Spleen (tissue), 11 donors: ENCODE measurements around the gene SPATA6. TPM values are rescaled to one million over a fixed set of nuclear protein-coding genes. Genes with fewer than 3 reads are reported as not detected.
"Not testable (repeated sequence)": the region's sequence is repeated elsewhere in the genome, so short reads cannot be mapped to it uniquely, and the experiment has no call there.

Experiments
- DNase-seq: peaks from one replicate; pipeline ENCODE4 v3.0.0-alpha.2; 2020
- H3K27ac ChIP-seq, 8 donors: fragments of 200-600 bp; sonication (generic) in 7 of 8; 1 replicate in 4 of 8; 2 replicates in 4 of 8; pipeline versions ENCODE4 v1.5.0 to v1.8.0; 2016 to 2021; ENCODE audit warnings: inconsistent platforms in 4 of 8, mild to moderate bottlenecking in 4 of 8, moderate library complexity in 1 of 8
- H3K27me3 ChIP-seq, 7 donors: fragments of 200-600 bp; sonication (generic) in 6 of 7; replicated peaks in 1 of 7; 1 replicate in 4 of 7; 2 replicates in 3 of 7; pipeline versions ENCODE4 v1.5.0 to v1.8.0; 2016 to 2021; ENCODE audit warnings: inconsistent platforms in 3 of 7, mild to moderate bottlenecking in 1 of 7
- H3K36me3 ChIP-seq, 6 donors: fragments of 200-600 bp; sonication (generic) in 5 of 6; 1 replicate in 4 of 6; 2 replicates in 2 of 6; pipeline versions ENCODE4 v1.5.0 to v1.8.0; 2016 to 2021; ENCODE audit warnings: inconsistent platforms in 2 of 6
- H3K4me1 ChIP-seq, 6 donors: fragments of 200-600 bp; sonication (generic) in 5 of 6; 1 replicate in 3 of 6; 2 replicates in 3 of 6; pipeline versions ENCODE4 v1.5.0 to v1.8.0; 2016 to 2021; ENCODE audit warnings: inconsistent platforms in 3 of 6
- H3K4me3 ChIP-seq, 8 donors: fragments of 200-600 bp; sonication (generic) in 7 of 8; 1 replicate in 4 of 8; 2 replicates in 4 of 8; pipeline versions ENCODE4 v1.5.0 to v1.8.0; 2016 to 2021; ENCODE audit warnings: inconsistent platforms in 4 of 8, mild to moderate bottlenecking in 4 of 8, moderate library complexity in 2 of 8
- H3K9me3 ChIP-seq, 8 donors: fragments of 200-600 bp; sonication (generic) in 7 of 8; 1 replicate in 4 of 8; 2 replicates in 4 of 8; pipeline versions ENCODE4 v1.5.0 to v1.8.0; 2016 to 2021; ENCODE audit warnings: inconsistent platforms in 4 of 8
- POLR2A ChIP-seq, 3 donors: fragments of 450-650 bp; IDR thresholded peaks; one replicate each; pipeline ENCODE4 v1.5.1; 2017; ENCODE audit warnings: antibody characterized with exemption in 3 of 3, mild to moderate bottlenecking in 1 of 3
- POLR2AphosphoS5 ChIP-seq, 3 donors: sonication (generic); formaldehyde crosslinking; IDR thresholded peaks; one replicate each; pipeline ENCODE4 v1.5.1; 2017; ENCODE audit warnings: antibody characterized with exemption in 3 of 3
- WGBS, 5 donors: extraction: QIAGEN DNeasy Blood & Tissue Kit in 3 of 5; methylation state at CpG; one replicate each; pipeline versions ENCODE4 v1.1.5 to v1.1.7; 2013 to 2018; 5-methylcytosine and 5-hydroxymethylcytosine counted together
- intact Hi-C: fragments of 100-400 bp; cut with DNase I; formaldehyde crosslinking; loops from one replicate; pipeline ENCODE4 v1.15.0; 2023; ENCODE audit warnings: low total_unique reads
- polyA plus RNA-seq, 3 donors: library from polyadenylated mRNA; stranded (reverse); fragments of 200-250 nt; gene quantifications; one replicate each; pipeline ENCODE4 v1.2.1, GENCODE V29; 2013
- total RNA-seq, 7 donors: library from RNA; depleted of rRNA in 3 of 7; stranded (reverse); fragments of >200 nt in 3 of 7; fragmentation: NEBNext Ultra II Directional in 4 of 7; extraction: Animal tissue kit (Norgen Biotek cat#: 25700) in 4 of 7; gene quantifications; one replicate each; pipeline versions ENCODE4 v1.1.0 to v1.2.1, GENCODE V29; 2016 to 2021
- TF ChIP-seq, protein P1 (sequence below), 11 experiments: fragments of 200-600 bp in 7 of 11; fragments of 450-650 bp in 4 of 11; sonication (generic) in 4 of 11; IDR thresholded peaks in 8 of 11; conservative IDR thresholded peaks in 3 of 11; 1 replicate in 7 of 11; 2 replicates in 4 of 11; pipeline versions ENCODE4 v1.4.0 to v1.8.0; 2016 to 2021; ENCODE audit warnings: antibody characterized with exemption in 11 of 11, inconsistent platforms in 4 of 11, mild to moderate bottlenecking in 1 of 11
- donor health status: healthy with polysubstance abuse.
- donor health status: DM: no; HTN: no; CAD: no; lungs with moderate emphysema.
- donor health status: DM: no; HTN: no; CAD: no.
- donor health status: Bipolar disorder and iron deficiency.
- donor health status: healthy.
- donor health status: DM: no; HTN: no; CAD: no.
- donor health status: DM: yes; HTN: yes; CAD: no.

The SPATA6 gene
- total and polyA plus RNA-seq, 10 donors = 2.2 to 34.9 (median 15.9) TPM

DNA sequence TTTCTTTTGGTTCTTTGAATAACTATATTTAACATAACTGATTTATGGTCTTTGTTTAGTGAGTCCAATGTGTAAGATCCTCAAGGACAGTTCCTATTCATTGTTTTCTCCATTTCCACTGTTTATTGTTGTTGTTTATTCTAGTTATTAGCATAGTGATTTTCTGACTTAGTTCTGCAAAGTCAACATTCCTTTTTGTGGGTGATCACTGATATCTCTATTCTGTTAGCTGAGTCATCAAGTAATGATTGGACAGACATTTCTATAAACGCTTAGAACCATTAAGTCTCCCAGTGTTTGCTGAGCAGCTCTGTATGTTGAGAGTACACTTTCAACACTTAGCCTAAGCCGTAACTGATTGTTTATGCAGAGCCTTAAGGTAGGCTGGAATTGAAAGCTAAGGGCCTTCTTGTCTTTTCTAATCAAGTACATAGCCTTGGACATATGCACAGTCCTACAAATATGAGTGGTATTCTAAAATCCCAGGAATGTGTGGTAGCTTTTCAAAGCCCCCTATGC, 162.4 kb downstream of the SPATA6 start:
- intact Hi-C loops = no loop called here
- Histone ChIP-seq H3K9me3 (peaks cover 0 to 31% (median 18%) of the 10 kb centered on the region in 8 donors), H3K27ac (no peak overlapping the region), H3K4me1 (no peaks in the 10 kb centered on the region), H3K4me3 (no peak overlapping the region), H3K27me3 (no peaks in the 10 kb centered on the region), H3K36me3 (peaks cover 0 to 10% (median 0%) of the 10 kb centered on the region in 6 donors)
- no peak for TF ChIP-seq POLR2A (IDR thresholded peaks at IDR 0.05)
- TF ChIP-seq POLR2AphosphoS5 (IDR thresholded peaks at IDR 0.05) = no peak
- TF ChIP-seq, protein P1, sequence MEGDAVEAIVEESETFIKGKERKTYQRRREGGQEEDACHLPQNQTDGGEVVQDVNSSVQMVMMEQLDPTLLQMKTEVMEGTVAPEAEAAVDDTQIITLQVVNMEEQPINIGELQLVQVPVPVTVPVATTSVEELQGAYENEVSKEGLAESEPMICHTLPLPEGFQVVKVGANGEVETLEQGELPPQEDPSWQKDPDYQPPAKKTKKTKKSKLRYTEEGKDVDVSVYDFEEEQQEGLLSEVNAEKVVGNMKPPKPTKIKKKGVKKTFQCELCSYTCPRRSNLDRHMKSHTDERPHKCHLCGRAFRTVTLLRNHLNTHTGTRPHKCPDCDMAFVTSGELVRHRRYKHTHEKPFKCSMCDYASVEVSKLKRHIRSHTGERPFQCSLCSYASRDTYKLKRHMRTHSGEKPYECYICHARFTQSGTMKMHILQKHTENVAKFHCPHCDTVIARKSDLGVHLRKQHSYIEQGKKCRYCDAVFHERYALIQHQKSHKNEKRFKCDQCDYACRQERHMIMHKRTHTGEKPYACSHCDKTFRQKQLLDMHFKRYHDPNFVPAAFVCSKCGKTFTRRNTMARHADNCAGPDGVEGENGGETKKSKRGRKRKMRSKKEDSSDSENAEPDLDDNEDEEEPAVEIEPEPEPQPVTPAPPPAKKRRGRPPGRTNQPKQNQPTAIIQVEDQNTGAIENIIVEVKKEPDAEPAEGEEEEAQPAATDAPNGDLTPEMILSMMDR (IDR thresholded peaks at IDR 0.05 in 8 of 11, conservative IDR thresholded peaks at IDR 0.05 in 3 of 11) = no peak
- WGBS, 5 donors = 91 to 96% (median 92%) methylated on average over 2 of the region's 2 CpGs
- no peak for DNase-seq

GRCh38 chr1:48302652-48303051, 169.4 kb downstream of the SPATA6 start:
- Histone ChIP-seq H3K27me3 (no peaks in the 10 kb centered on the region), H3K4me3 (no peak overlapping the region), H3K27ac (no peak overlapping the region), H3K9me3 (peaks cover 0 to 21% (median 11%) of the 10 kb centered on the region in 8 donors), H3K4me1 (no peaks in the 10 kb centered on the region), H3K36me3 (peaks cover 0 to 14% (median 0%) of the 10 kb centered on the region in 6 donors)
- no peak for TF ChIP-seq POLR2A (IDR thresholded peaks at IDR 0.05)
- TF ChIP-seq POLR2AphosphoS5 (IDR thresholded peaks at IDR 0.05) = no peak
- TF ChIP-seq, protein P1 (IDR thresholded peaks at IDR 0.05 in 8 of 11, conservative IDR thresholded peaks at IDR 0.05 in 3 of 11) = no peak
- no peak for DNase-seq
- intact Hi-C loops = no loop called here

- intact Hi-C loops = no loop called here
- TF ChIP-seq POLR2A (IDR thresholded peaks at IDR 0.05) = no peak
- no peak for DNase-seq
- Histone ChIP-seq H3K4me3 (no peak overlapping the region), H3K27ac (no peak overlapping the region), H3K27me3 (no peaks in the 10 kb centered on the region), H3K36me3 (peaks cover 0 to 8% (median 0%) of the 10 kb centered on the region in 6 donors), H3K9me3 (no peaks in the 10 kb centered on the region), H3K4me1 (no peaks in the 10 kb centered on the region)
- 72 to 81% (median 78%) methylated on average over 1 of the region's 1 CpG for WGBS, 5 donors
These were observed 177.3 kb downstream of the SPATA6 start for GRCh38 chr1:48294656-48295055.

DNA sequence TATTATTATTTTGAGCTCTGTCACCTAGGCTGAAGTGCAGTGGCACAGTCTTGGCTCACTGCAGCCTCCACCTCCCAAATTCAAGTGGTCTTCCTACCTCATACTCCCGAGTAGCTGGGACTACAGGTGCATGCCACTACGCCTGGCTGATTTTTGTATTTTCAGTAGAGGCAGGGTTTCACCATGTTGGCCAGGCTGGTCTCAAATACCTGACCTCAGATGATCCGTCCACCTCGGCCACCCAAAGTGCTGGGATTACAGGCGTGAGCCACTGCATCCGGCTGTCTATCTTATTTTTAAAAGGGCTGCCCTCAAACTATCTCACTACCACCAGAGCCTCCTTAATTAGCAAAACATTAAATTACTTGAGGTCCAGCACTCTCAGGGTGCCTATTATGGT, 177.9 kb downstream of the SPATA6 start:
- DNase-seq = peak; percentile 53
- H3K4me3 ChIP-seq, H3K27ac ChIP-seq, H3K9me3 ChIP-seq, H3K36me3 ChIP-seq, H3K4me1 ChIP-seq, H3K27me3 ChIP-seq, intact Hi-C loops: not testable (repeated sequence)
- WGBS, 5 donors = 91 to 98% (median 94%) methylated on average over 6 of the region's 6 CpGs

- Histone ChIP-seq H3K4me3 (no peak overlapping the region), H3K4me1 (no peaks in the 10 kb centered on the region), H3K9me3 (peaks cover 0 to 7% (median 0%) of the 10 kb centered on the region in 8 donors), H3K36me3 (peaks cover 0 to 4% (median 0%) of the 10 kb centered on the region in 6 donors), H3K27ac (no peak overlapping the region), H3K27me3 (no peaks in the 10 kb centered on the region)
- WGBS, 5 donors = 85 to 96% (median 94%) methylated on average over 5 of the region's 5 CpGs
- intact Hi-C loops = no loop called here
- DNase-seq = peak; percentile 39
- TF ChIP-seq, protein P1 (IDR thresholded peaks at IDR 0.05 in 8 of 11, conservative IDR thresholded peaks at IDR 0.05 in 3 of 11) = no peak
- TF ChIP-seq POLR2A (IDR thresholded peaks at IDR 0.05) = no peak
- TF ChIP-seq POLR2AphosphoS5 (IDR thresholded peaks at IDR 0.05) = no peak
These were observed 179.3 kb downstream of the SPATA6 start for GRCh38 chr1:48292706-48293105.
